ENCODE data around the gene CYSRT1. TPM values are rescaled to one million over a fixed set of nuclear protein-coding genes. Genes with fewer than 3 reads are reported as not detected.
"Not testable (repeated sequence)": the region's sequence is repeated elsewhere in the genome, so short reads cannot be mapped to it uniquely, and the experiment has no call there.

CYSRT1 gene
- total and polyA plus RNA-seq, 2 donors (not counting 3 experiments of a cell fraction or from before 2014, with no cell fraction given), result 0.44 to 1.1 TPM

GRCh38 chr9:137262173-137262908 is 37.4 kb downstream of the CYSRT1 start:
- BruUV-seq (replicated peaks); FAIRE-seq; H4K20me1 ChIP-seq (replicated peaks; ENCODE audit: control insufficient read depth, extremely low read depth, insufficient read depth, low read length); H3K9ac ChIP-seq (replicated peaks; ENCODE audit: extremely low read depth, insufficient read depth, low read length); H2AFZ ChIP-seq (ENCODE audit: low read depth, low read length); H3K9me1 ChIP-seq (replicated peaks; ENCODE audit: control insufficient read depth, extremely low read depth, insufficient read depth, low read length); H3K27me3 ChIP-seq (ENCODE audit: control insufficient read depth in 2 of 2, insufficient read depth in 2 of 2, low read length in 2 of 2); H3K79me2 ChIP-seq (ENCODE audit: control insufficient read depth, insufficient read depth, low read length); H3K4me3 ChIP-seq (replicated peaks in 1 of 3; ENCODE audit: insufficient read depth in 1 of 3, low read depth in 1 of 3, low read length in 3 of 3); H3K27ac ChIP-seq (ENCODE audit: insufficient read depth, low read depth, low read length); H3K9me3 ChIP-seq (replicated peaks; ENCODE audit: control insufficient read depth, insufficient read depth, low read length); H3K4me1 ChIP-seq (ENCODE audit: control insufficient read depth, extremely low read depth, insufficient read depth, low read length); H3K4me2 ChIP-seq (ENCODE audit: insufficient read depth, low read length); POLR2A ChIA-PET; dilution Hi-C loops (cut with MboI; ENCODE audit: extremely low pct_ligation_motif_present, low sequenced_read_pairs): not testable (repeated sequence)
- TF ChIP-seq CTCF (IDR thresholded peaks at IDR 0.05; ENCODE audit: extremely low read depth in 1 of 2, insufficient read depth in 1 of 2, low read depth in 1 of 2, low read length in 2 of 2), result peak; percentile 27 to 30
- peak; percentile 29 for DNase-seq (ENCODE audit: low read depth, low spot score)
- intact Hi-C loops (cut with micrococcal nuclease), result loop anchor here (1.0 kb wide), 1 partner anchor 26 kb away; no protein-coding TSS in a partner anchor
- CTCF ChIA-PET, result interaction anchor here (1.2 to 3.1 kb wide), 5 partner anchors 15 to 139 kb away, joined by 3 to 23 read pairs (median 4); partner anchors contain the start of gene TOR4A
- peaks cover 2 to 25% of the 10 kb centered on the region in 2 experiments for H3K36me3 ChIP-seq (ENCODE audit: control insufficient read depth in 2 of 2, extremely low read depth in 1 of 2, insufficient read depth in 2 of 2, low read length in 2 of 2)

GRCh38 chr9:137262909-137263285 is 37.9 kb downstream of the CYSRT1 start:
- DNase-seq (ENCODE audit: low read depth, low spot score) (no peak), FAIRE-seq (no peak)
- no peak overlapping the region for H3K9ac ChIP-seq (replicated peaks; ENCODE audit: extremely low read depth, insufficient read depth, low read length)
- H4K20me1 ChIP-seq (replicated peaks; ENCODE audit: control insufficient read depth, extremely low read depth, insufficient read depth, low read length), result no peaks in the 10 kb centered on the region
- no peaks in the 10 kb centered on the region for H3K79me2 ChIP-seq (ENCODE audit: control insufficient read depth, insufficient read depth, low read length)
- TF ChIP-seq POLR2A (IDR thresholded peaks at IDR 0.05; ENCODE audit: low read depth, low read length) (no peak), EZH2 (IDR thresholded peaks at IDR 0.05; ENCODE audit: borderline replicate concordance, low read depth, low read length, severe bottlenecking) (no peak), MAX (IDR thresholded peaks at IDR 0.05; ENCODE audit: insufficient read depth, insufficient read length) (no peak), GATA2 (IDR thresholded peaks at IDR 0.05; ENCODE audit: insufficient read depth, insufficient read length, low read depth, low read length) (no peak), CTCF (IDR thresholded peaks at IDR 0.05; ENCODE audit: extremely low read depth in 1 of 2, insufficient read depth in 1 of 2, low read depth in 1 of 2, low read length in 2 of 2) (no peak), MYC (IDR thresholded peaks at IDR 0.05; ENCODE audit: low read depth, low read length) (no peak), FOS (IDR thresholded peaks at IDR 0.05; ENCODE audit: borderline replicate concordance, insufficient read depth, low read length) (no peak), POLR2AphosphoS5 (IDR thresholded peaks at IDR 0.05; ENCODE audit: insufficient read depth, low read depth, low read length) (peak; percentile 27), JUN (IDR thresholded peaks at IDR 0.05; ENCODE audit: borderline replicate concordance, insufficient read depth, insufficient read length, low read depth) (no peak)
- no peak overlapping the region for H3K4me2 ChIP-seq (ENCODE audit: insufficient read depth, low read length)
- POLR2A ChIA-PET, result no interaction called here
- peaks cover 2 to 25% of the 10 kb centered on the region in 2 experiments for H3K36me3 ChIP-seq (ENCODE audit: control insufficient read depth in 2 of 2, extremely low read depth in 1 of 2, insufficient read depth in 2 of 2, low read length in 2 of 2)
- peaks cover 3% of the 10 kb centered on the region for H3K4me1 ChIP-seq (ENCODE audit: control insufficient read depth, extremely low read depth, insufficient read depth, low read length)
- BruUV-seq (replicated peaks), result no TSS peak
- H3K9me3 ChIP-seq (replicated peaks; ENCODE audit: control insufficient read depth, insufficient read depth, low read length), result no peaks in the 10 kb centered on the region
- intact Hi-C loops (cut with micrococcal nuclease) (loop anchor here (1.0 kb wide), 1 partner anchor 27 kb away; no protein-coding TSS in a partner anchor), dilution Hi-C loops (cut with MboI; ENCODE audit: extremely low pct_ligation_motif_present, low sequenced_read_pairs) (no loop called here)
- no peaks in the 10 kb centered on the region for H3K9me1 ChIP-seq (replicated peaks; ENCODE audit: control insufficient read depth, extremely low read depth, insufficient read depth, low read length)
- no peak overlapping the region for H3K4me3 ChIP-seq (replicated peaks in 1 of 3; ENCODE audit: insufficient read depth in 1 of 3, low read depth in 1 of 3, low read length in 3 of 3)
- no peak overlapping the region for H3K27ac ChIP-seq (ENCODE audit: insufficient read depth, low read depth, low read length)
- H3K27me3 ChIP-seq (ENCODE audit: control insufficient read depth in 2 of 2, insufficient read depth in 2 of 2, low read length in 2 of 2), result no peaks in the 10 kb centered on the region
- CTCF ChIA-PET, result interaction anchor here (1.8 to 3.1 kb wide), 3 partner anchors 14 to 140 kb away, joined by 4 to 23 read pairs (median 9); partner anchors contain the start of gene TOR4A
- H2AFZ ChIP-seq (ENCODE audit: low read depth, low read length), result no peak overlapping the region
